HEK293T (cell line): ENCODE data around the gene STAC2.

ENCODE experiments used
- CTCF ChIA-PET: fragments of 350-600 bp; formaldehyde crosslinking; extraction: SDS; loops from one replicate; lab custom pipeline; 2021; ENCODE audit warnings: antibody characterized with exemption, inconsistent platforms; lab: Yijun Ruan, JAX
- POLR2A ChIA-PET: fragments of 350-600 bp; formaldehyde crosslinking; extraction: SDS; loops from one replicate; lab custom pipeline; 2020; ENCODE audit warnings: antibody characterized with exemption, inconsistent platforms; lab: Yijun Ruan, JAX
- DNase-seq: peaks from one replicate; pipeline ENCODE4 v3.0.0; 2012; ENCODE audit warnings: mixed read lengths; ENCODE audit errors: extremely low spot score
- CTBP1 ChIP-seq: fragments of 450-650 bp; IDR thresholded peaks from 2 replicates; pipeline ENCODE4 v1.6.1; 2016; ENCODE audit warnings: borderline replicate concordance
- FOXK2 ChIP-seq: fragments of 450-650 bp; IDR thresholded peaks from 2 replicates; pipeline ENCODE4 v1.6.1; 2016; ENCODE audit warnings: mild to moderate bottlenecking

Gene STAC2

GRCh38 chr17:39161962-39162361 lies 63.8 kb downstream of the STAC2 start:
- POLR2A ChIA-PET: interaction anchor here (0.9 kb wide), 1 partner anchor 38 kb away, joined by 3 read pairs; the partner anchor contains the start of gene RPL19
- TF ChIP-seq FOXK2: no peak
- no peak for TF ChIP-seq CTBP1
- CTCF ChIA-PET: interaction anchor here (1.4 kb wide), 1 partner anchor 13 kb away, joined by 4 read pairs; no protein-coding TSS in a partner anchor
- no peak for DNase-seq
